NCI-H524 treated with DMSO at 0.1 percent for 48 hours (cell line): ENCODE results near the gene LRP1B.

Experiments used
- DNase-seq: peaks from one replicate; lab custom pipeline; 2025; lab: John Stamatoyannopoulos, UW

Gene LRP1B

GRCh38 chr2:141508806-141509595, 621.8 kb downstream of the LRP1B start:
- no peak for DNase-seq

GRCh38 chr2:141508086-141508752, 622.6 kb downstream of the LRP1B start:
- no peak for DNase-seq

GRCh38 chr2:141506135-141506534, 624.7 kb downstream of the LRP1B start:
- DNase-seq = no peak

- no peak for DNase-seq
These were observed 629.1 kb downstream of the LRP1B start for GRCh38 chr2:141501752-141502151.

- no peak for DNase-seq
These were observed 631.7 kb downstream of the LRP1B start for GRCh38 chr2:141499123-141499522.

DNA sequence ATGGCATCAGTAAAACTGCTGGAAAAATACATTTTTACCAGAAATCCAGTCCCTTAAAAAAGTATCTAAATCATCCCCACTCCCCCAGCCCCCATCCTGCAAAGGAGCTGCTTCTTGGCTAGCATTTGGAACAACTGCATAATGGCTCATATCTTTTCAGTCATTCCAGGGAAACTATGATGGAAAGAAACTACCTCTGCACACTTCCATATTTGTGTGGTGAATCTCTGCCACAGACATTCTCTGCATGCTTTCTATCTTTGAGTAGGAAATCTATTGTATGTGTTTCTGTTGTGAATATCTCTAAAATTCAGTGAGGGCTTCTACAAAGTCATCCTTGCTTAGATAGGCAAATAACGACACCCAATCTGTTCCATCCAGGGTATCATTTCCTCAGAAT, 632.3 kb downstream of the LRP1B start:
- DNase-seq = no peak

DNA sequence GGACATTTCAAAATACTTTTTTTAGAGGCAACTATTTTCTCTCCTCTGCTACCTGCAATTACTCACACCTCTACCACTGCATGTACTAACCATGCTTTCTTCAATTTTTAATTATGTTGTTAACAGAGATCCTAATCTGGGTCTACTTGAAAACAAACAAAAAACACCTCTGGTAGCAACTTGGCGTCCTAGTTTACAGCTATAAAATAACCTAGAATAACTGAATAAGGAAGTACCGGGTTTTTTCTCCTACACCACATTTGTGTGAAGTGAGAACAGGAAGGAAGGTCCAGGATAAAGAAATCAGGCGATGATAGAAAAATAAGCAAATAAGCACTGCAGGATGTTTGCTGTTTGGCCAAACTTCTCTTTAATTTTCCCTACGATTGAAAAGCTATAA, 633.5 kb downstream of the LRP1B start:
- DNase-seq = no peak

DNA sequence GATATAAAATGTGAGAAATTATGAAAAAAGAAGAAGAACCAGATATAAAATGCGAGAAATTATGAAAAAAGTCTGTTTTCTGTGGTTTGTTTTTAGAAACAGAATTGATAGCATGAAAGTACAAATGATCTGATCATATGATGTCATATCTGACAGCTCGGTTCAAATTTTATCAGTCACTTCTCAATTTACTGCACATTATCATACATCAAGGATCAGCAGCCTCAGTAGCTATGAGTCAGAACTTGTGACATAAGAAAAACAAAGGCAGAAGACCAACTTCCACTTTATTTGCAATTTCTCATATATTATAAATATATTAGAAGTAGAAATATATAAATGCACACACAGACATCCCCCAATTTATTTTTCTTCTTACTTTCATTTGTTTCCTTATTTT, 634.0 kb downstream of the LRP1B start:
- no peak for DNase-seq

GRCh38 chr2:141493936-141494335, 636.9 kb downstream of the LRP1B start:
- DNase-seq = no peak

- no peak for DNase-seq
These were observed 638.0 kb downstream of the LRP1B start for GRCh38 chr2:141492816-141493215.

GRCh38 chr2:141490886-141491285, 639.9 kb downstream of the LRP1B start:
- DNase-seq = no peak

GRCh38 chr2:141482697-141483096, 648.1 kb downstream of the LRP1B start:
- no peak for DNase-seq

DNA sequence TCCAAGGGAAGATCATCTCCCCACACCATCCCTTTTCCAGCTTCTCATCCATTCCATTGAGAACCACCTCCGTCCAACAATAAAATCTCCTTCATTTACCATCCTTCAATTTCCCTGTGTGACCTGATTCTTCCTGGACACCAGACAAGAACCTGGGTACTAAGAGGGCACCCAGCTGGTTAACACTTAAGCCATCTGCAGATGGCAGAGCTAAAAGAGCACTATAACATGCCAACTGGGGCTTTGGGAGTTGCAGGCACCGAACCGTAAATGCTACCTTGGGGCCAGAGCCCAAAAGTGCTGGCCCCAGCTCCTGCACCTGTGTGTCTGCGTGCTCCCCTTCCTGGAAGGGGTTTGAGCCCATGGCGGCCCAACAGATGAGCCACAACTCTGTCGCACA, 655.0 kb downstream of the LRP1B start:
- DNase-seq = no peak

DNA sequence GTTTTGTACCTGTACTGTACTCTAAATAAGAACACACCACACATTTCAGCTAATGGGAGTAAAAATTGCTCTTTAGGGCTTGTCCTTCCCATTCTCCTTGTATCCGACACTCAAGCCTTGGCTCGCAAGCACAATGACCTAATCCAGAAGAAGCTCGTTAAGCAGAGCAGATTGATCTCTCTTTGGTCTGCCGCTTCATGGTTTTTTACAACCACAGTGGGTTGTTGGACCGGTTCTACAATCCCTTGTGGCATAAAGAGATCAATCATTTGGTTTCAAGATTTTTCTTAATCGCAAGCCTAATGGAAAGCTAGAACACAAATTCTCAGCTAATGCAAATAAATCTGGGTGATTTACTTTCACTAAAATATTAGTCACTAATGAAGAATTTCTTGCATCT, 662.1 kb downstream of the LRP1B start:
- no peak for DNase-seq

DNA sequence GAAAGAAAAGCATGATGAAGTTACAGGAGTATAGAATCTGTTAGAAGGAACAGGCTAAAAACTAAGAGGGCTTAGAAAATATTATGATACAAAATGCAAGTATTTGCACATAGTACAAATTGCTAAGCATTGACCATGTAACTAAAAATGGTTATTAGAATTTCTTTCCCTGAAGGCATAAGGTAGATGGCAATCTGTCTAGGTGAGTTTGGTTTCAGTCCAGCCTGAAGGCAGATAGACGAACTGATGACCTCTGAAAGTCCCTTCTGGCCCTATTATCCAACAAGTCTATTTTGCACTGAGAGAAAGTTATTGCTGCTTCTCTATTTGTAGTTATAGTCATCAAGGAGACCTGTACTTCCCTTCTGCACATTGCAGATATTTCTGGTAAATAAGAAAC, 663.5 kb downstream of the LRP1B start:
- no peak for DNase-seq

DNA sequence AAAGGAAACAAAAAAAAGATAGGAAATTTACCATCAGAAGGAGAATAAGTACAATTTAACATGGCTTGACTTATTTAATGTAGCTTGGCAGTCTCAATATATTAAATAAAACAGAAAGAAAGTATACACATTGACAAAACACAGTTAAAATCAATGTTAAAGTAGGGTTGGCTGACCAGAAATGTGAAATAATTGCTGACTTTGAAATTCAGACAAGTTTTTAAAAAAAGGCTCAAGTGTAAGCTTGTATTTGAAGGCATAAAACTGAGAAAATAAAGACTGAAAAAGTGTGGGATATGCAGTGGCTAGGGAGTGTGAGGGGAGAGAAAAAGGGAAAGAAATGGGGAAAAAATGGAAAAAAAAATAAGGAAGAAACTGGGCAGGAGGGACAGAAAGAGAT, 665.8 kb downstream of the LRP1B start:
- DNase-seq = no peak

DNA sequence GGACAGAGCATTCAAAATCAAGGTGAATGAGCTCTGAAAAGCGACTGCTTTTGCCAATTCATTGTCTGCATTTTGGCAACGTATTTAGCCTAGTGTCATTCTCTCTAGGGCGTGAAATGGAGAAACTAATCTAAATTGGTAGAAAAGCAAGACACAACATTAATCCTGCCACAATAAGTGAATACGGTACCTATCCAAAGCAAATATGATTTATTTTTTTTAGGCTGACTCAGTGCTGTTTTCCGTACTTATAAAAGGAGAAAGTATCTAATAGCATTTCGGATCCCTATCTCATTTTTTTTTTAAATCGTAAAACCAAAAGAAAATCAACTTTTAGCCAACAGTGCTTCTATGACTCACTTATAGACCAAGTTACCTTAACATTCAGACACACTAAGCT, 672.5 kb downstream of the LRP1B start:
- no peak for DNase-seq

GRCh38 chr2:141455877-141456276, 674.9 kb downstream of the LRP1B start:
- no peak for DNase-seq

DNA sequence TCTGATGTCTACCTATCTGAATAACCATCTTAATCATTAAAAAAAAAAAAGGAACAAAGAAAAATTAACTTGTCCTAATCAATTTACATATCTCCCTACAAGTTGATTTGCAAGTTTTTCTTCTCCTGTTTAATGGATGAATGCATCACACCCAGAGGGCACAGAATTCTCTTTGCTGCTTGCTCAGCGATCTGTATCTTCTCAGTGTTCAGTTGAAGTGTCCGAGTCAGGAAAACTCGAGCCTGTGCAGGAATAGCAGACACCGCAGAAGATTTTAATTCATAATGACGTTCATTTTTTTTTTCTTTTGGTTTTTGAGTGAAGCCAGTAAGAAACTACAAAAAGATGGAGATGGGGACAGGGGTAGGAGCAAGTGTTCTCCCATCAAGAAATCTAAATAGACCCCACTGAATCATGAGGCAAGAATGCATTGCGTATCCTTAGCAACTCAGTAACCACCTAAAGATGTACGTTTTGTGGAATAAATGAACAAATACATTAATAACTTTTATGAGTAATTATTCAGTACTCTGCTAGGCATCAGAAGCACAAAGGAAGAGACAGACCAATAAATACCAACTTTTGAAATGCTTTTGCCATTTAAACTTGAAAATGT, 675.5 kb downstream of the LRP1B start:
- DNase-seq = no peak

DNA sequence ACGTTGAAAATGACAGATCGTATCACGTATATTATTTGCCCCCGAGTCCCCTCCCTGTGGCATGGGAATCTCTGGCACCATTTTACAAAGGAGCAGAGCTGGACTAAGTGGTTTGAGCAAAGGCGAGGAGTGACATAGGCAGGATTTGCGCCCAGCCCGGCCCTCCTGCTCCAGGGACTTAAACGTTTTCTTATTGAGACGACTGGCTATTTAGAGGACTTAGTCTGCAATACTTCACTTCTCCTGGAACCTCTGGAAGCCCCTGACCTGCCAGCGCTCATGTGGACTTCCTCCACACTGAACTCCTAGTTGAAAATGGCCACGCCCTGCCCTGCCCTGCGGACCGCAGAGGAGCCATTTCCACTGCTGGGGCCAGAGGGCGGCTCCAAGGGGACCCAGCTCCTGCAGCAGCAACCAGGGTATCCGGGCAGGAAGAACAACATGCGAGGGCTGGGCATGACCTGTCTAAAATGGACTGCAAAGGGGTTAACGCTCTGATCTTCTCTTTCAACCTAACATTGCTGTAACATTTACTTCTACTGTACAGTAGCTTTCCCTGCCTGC, 690.7 kb downstream of the LRP1B start:
- DNase-seq = no peak

DNA sequence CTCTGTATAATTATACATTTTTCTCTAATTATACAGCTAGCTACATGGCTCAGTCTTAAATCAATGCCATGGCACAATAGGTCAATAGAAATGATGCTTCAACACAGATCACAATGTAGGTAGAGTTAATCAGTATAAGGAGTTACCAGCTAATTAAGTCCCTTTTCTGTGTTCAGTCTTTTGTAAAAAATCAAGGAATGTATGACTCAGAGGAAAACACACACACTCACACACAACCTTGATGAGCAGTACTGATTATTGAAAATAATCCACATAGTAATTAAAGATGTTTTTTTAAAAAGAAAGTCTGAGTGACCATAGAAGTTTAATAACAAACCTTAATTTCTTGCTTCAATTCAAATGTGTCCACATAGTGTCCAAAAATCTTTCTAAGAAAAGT, 691.3 kb downstream of the LRP1B start:
- DNase-seq = no peak

DNA sequence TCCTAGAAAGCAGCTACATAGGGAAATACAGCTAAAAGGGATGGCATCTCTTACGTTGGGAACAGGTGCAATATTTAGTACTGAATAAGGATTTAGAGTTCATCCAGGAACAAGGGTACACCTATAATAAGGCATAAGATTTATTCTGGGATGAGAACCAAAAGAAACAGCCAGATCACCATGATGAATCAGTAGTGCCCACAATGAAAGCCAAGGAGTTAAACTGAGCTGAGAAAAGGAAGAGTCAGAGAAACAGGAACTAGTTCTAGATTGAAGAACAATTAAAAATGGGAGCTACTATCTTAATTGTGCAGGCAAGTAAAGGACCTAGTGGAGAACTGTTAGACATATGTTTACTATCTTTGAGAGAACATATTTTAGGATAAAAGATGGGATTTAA, 692.3 kb downstream of the LRP1B start:
- DNase-seq = no peak

GRCh38 chr2:141437521-141437920, 693.3 kb downstream of the LRP1B start:
- DNase-seq = no peak
